Forelimb muscle (tissue), 1 donor: ENCODE results near the gene ARF6. TPM values are rescaled to one million over a fixed set of nuclear protein-coding genes. Genes with fewer than 3 reads are reported as not detected.
"Not testable (repeated sequence)": the region's sequence is repeated elsewhere in the genome, so short reads cannot be mapped to it uniquely, and the experiment has no call there.

Experiments
- DNase-seq: peaks from one replicate; pipeline ENCODE4 v3.0.0-alpha.2; 2013; ENCODE audit warnings: low read depth
- polyA plus RNA-seq: library from polyadenylated mRNA; unstranded; fragments of 120-200 nt; gene quantifications from one replicate; pipeline ENCODE4 v1.2.1, GENCODE V29; 2013; ENCODE audit not compliant: insufficient read length

Gene ARF6
- polyA plus RNA-seq, 1 donor = 29.1 TPM

DNA sequence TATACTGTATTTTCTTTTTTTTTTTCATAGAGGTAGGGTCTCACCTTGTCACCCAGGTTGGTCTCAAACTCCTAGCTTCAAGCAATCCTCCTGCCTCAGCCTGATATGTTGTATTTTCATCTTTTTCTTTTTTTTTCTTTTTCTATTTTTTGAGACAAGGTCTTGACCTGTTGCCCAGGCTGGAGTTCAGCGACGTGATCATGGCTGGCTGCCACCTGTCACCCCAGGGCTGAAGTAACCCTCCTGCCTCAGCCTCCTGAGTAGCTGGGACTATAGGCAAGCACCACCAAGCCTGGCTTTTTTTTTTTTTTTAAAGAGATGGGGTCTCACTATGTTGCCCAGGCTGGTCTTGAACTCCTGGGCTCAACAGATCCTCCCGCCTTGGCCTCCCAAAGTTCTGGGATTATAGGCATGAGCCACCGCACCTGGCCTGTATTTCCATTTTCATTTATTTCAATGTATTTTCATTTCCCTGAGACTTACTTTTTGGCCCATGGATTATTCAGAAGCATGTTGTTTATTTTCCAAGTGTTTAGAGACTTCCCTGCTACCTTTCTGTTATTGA lies 16.2 kb upstream of the ARF6 start:
- no peak for DNase-seq

DNA sequence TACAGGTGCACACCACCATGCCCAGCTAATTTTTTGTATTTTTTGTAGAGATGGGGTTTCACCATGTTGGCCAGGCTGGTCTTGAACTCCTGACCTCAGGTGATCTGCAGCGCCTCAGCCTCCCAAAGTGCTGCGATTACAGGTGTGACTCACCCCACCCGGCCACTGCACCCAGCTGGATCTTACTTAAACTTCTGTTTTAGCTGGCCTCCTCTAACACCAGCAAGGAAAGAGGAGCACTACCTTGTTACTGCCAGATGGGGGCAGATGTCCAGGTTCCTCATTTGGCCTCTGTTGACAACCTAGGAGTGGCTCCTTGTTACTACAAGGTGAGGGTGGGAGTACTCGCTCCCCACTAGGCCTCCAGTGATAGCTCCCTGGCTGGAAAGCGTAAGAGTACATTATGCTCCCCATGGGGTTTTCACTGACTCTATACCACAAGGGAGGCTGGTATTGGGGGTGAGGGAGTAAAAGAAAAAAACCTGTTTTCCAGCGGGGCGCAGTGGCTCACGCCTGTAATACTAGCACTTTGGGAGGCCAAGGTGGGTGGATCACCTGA lies 13.2 kb upstream of the ARF6 start:
- no peak for DNase-seq

DNA sequence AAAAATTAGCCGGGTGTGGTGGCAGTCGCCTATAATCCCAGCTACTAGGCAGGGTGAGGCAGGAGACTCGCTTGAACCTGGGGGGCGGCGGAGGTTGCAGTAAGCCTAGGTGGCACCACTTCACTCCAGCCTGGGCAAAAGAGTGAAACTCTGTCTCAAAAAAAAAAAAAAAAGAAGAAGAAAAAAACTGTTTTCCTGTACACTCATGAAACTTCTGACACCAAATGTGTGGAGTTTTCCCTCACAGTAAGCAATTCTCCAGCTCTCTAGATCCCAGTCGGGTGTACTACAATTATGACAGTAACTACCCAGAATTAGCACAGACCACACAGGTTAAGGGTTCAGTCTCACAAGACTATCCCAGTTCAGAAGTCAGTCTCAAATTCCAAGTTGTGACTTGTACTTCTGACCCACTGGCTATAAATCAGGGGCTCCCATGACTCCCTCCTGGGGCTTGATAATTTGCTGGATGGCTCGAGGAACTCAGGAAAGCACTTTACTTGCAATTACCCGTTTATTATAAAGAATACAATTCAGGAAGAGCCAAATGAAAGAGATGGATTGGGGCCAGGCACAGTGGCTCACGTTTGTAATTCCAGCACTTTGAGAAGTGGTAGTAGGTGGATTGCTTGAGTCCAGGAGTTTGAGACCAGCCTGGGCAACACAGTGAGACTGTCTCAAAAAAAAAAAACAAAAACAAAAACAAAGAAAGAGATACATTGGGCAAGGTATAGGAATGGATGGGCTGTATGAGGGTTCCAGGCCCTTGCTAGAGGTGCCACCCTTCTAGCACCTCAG lies 12.4 kb upstream of the ARF6 start:
- DNase-seq = no peak

DNA sequence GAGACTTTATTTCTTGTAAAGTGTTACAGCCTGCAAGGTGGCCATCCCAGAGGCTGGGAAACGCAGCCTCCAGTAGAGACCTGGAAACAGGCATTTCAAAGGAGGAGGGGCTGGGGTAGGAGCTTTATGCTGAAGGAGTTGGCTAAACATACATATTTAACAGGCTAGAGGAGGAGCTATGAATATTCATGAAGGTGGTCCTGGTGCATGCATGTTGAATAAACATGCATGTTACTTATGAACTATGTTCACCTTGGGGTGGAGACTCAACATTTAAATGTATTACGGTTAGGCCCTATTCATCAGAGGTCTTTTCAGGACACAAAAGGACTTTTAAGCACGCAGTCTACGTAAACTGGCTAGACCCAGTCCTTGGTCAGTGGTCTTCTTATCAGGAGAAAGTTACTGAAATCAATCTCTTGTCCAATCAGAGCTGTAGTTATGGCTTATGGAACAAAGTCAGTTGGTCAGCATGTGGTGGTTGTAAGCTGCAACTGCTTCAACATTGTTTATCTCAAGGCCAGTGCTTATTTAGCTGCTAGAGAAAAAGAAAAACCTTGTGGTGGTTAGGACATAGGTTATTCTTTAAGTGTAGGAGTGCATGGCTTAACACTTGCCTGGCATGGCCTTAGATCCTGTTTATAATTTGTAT lies 11.4 kb upstream of the ARF6 start:
- no peak for DNase-seq

DNA sequence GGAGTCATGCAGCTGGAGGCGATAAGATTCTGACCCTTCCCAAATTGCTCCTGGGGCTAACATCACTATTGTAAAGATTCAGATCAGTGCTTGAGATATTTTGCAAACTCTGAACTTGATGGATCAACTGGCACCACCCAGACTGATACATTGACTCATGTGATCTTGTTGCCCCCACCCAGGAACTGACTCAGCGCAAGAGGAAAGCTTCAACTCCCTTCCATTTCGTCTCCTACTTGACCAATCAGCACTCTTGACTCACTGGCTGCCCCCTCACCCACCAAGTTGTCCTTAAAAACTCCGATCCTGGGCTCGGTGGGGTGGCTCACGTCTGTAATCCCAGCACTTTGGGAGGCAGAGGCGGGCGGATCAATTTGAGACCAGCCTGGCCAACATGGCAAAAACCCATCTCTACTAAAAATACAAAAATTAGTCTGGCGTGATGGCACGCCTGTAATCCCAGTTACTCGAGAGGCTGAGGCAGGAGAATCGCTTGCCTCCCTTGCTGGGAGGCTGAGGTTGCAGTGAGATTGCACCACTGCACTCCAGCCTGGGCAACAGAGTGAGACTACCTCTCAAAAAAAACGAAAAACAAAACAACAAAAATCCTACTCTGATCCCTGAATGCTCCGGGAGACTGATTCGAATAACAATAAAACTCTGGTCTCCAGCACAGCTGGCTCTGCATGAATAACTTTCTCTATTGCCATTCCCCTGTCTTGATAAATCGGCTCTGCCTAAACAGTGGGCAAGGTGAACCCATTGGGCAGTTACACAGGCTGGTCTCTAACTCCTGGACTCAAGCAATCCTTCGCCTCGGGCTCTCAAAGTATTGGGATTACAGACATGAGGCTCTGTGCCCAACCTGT lies 9.8 kb upstream of the ARF6 start:
- DNase-seq = no peak

DNA sequence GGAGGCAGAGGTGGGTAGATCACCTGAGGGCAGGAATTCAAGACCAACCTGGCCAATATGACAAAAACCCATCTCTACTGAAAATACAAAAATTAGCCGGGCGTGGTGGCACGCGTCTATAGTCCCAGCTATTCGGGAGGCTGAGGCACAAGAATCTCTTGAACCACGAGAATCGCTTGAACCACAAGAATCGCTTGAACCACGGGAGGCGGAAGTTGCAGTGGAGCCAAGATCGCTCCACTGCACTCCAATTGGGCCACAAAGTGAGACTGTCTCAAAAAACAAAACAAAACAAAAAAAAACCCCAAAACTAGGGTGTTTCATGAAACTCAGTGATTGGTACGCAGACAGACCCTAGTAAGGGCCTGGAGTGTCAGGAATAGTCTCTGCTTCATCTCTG lies 6.4 kb upstream of the ARF6 start:
- no peak for DNase-seq

DNA sequence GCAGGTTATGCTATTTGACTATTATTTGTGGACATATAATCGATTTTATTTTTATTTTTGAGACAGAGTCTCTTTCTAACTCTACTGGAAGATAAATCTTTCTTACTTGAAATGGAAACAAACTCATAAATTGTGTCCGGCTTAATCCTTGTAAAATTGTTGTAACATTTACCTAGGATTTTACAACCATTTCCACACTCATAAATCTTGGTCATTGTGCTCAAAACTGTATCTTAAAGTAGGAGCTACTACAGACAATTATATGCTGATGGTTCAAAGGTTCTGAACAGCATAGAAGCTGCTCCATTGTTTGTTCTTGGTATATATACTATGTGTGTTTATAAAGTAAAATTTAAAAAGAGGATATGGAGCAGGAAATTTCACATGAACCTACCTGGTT lies 4.6 kb upstream of the ARF6 start:
- DNase-seq = no peak

DNA sequence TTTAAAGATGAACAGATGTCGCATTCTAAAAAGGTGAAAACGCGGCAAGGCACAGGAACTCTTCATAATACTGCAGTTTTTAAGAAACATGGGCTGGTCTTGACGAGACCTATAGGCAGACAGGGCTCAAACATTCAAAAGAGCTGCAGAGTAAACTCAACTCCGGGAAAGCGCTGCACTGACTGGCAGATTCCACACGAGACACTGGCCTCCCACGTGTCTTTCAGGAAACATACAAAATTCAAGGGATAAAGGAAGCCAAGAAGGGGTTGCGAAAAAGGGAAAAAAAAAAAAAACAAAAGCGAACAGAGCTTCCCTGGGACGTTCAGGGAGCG lies 614 bp upstream of the ARF6 start:
- DNase-seq = peak; percentile 76

DNA sequence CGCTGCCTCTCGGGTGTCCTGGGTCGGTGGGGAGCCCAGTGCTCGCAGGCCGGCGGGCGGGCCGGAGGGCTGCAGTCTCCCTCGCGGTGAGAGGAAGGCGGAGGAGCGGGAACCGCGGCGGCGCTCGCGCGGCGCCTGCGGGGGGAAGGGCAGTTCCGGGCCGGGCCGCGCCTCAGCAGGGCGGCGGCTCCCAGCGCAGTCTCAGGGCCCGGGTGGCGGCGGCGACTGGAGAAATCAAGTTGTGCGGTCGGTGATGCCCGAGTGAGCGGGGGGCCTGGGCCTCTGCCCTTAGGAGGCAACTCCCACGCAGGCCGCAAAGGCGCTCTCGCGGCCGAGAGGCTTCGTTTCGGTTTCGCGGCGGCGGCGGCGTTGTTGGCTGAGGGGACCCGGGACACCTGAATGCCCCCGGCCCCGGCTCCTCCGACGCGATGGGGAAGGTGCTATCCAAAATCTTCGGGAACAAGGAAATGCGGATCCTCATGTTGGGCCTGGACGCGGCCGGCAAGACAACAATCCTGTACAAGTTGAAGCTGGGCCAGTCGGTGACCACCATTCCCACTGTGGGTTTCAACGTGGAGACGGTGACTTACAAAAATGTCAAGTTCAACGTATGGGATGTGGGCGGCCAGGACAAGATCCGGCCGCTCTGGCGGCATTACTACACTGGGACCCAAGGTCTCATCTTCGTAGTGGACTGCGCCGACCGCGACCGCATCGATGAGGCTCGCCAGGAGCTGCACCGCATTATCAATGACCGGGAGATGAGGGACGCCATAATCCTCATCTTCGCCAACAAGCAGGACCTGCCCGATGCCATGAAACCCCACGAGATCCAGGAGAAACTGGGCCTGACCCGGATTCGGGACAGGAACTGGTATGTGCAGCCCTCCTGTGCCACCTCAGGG lies 679 bp downstream of the ARF6 start:
- no peak for DNase-seq

DNA sequence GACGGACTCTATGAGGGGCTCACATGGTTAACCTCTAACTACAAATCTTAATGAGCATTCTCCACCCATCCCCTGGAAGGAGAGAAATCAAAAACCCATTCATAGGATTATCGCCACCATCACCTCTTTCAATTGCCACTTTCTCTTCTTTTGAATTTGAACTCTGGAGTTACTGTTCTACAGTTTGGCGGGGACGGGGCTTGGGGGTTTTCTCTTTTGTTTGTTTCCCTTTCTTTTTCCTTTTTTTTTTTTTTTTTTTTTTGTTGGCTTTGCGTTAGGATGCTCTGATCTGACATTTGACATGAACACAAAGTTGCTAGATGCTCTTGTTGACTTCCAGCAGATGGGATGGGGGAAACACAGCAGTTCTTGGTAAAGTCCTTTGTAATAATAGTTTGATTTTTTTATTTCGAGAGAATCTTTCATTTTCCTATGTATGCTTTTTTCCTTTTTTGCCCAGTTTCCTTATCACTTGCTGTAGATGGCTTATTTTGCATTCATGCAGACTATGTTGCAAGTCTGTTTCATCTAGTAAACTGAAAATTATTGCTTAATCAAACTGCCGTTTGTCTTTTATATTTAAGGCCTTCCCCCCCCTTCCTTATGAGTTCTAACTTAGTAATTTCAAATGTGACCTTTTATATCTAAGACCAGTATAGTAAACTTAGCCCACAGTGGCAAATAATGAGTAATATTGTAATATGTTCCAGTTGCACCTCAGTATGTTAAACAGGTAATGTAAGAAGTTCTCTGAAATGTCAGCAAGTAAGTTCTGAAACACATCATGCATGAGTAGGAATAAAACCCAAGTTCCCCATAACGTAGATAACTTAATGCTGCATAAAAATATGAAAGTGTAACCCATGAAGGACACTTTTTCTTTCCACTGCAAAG lies 1.6 kb downstream of the ARF6 start:
- DNase-seq = not testable (repeated sequence)

DNA sequence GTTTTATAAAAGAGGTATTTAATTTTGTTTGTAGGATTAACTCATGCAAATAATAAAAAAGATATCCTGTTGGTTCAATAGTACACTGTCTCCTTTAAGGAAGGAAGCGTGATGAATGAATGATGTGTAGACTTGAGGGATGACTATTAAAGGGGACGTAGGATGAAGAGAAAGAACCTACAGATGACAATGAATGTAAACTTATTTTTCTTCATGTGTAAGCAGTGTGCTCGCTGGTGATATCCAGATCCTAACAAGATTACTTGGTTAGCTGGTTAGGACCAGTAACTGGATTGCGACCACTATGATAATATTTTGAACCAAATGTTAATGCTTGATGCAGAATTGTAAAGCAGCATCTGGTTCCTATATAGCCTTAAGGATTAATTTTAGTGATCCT lies 2.6 kb downstream of the ARF6 start:
- DNase-seq = no peak

DNA sequence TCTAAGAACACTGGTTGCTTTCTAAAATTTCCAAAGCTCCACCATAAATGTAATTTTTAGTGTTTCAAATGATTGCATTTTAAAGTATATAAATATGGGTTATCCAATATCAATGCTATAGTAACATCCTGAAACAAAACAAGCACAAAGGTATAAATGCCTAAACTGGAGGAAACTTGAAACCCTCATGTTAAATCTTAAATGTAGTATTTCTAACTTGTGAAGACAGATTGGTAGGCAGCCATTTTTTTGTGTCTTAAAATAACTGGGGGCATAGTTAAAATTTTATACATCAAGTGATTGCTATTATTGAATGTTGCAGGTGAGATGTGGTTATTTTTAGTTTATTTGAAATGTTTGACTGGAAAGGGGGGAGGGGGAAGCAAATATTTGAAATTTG lies 3.4 kb downstream of the ARF6 start:
- DNase-seq = not testable (repeated sequence)

DNA sequence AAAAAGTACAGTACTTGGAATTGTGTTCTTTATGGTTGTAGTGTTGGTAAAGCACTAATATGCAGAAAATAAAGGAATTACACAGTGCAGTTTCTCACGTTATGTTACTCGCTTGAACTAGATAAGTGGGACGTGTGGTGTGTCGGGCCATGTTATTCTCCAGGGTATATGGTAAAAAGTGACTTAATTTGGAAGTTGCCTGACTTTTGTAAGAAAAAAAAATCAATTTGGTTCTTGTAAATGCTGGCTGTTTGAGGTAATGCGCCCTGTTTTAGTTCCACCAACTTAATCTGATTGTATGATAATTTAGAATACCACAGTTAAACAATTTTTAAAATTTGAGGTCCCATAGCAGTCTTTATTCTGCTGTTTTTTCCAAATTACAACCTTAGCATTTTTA lies 4.1 kb downstream of the ARF6 start:
- no peak for DNase-seq

DNA sequence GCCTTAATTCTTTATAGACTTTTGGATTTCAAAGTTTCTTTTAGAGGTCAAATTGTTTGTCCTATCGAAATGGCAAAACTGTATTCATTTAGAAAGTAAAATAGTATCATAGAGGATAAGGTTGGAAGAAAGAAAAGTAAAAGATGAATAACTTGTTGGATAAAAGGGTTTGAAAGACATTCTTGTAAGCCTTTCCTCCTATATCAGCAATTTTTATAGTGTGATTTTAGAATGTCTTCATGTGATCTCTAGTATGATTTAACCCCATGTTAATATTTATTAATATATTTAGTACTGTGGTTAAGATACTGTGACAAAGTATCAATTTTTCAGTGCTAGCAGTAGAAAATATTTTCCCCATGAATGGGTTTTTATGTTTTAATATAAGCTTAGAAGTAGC lies 4.5 kb downstream of the ARF6 start:
- no peak for DNase-seq

DNA sequence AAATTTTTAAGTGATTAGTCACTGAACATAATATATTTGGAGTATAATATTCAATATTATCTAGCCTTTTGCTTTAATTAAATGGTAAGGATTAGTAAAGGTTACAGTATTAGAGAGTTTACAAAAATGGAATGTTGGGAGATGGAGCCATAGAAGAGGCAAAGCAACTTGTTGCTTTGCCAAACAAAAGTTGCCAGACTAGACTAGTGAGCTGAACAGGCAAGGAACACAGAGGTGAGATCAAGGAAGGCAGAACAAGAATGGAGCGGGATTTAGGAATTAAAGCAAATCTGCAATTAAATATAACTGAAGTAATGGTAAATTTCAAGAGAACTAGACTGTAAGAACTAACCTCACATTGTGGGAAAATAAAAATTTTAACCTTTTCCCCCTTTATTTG lies 5.1 kb downstream of the ARF6 start:
- no peak for DNase-seq

DNA sequence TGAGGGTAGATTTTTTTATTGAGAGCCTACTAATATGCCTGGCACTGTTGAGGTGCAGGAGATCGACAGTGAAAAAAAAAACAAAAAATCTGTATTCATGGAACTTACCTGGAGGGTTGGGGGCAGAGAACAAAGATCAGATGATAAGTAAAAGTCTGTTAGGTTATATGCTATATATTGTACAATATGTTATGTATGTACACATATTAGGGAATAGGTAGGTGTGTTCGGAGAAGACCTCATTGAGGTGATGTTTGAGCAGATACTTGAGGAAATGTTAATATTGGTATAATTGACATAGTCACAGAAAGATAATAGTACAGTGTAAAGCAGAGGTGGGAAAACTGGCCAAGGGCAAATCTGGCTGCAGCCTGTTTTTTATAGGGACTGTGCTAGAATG lies 5.6 kb downstream of the ARF6 start:
- DNase-seq = no peak

DNA sequence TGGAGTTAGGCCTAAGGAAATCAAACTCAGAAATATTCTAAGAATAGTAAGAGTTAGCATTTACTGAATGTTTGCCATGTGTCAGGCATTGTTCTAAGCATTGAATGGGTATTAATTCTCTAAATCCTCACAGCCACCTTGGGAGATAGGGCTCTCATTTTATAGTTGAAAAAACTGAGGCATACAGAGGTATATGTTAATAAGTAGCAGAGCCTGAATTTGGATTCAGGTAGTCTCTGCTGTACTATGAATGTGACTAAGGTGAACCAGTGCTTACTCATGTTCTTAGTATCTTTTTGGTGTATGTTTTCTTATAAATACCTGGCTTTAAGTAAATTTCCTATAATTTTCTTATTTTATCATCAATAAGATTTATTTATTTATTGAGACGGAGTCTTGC lies 8.1 kb downstream of the ARF6 start:
- DNase-seq = no peak

DNA sequence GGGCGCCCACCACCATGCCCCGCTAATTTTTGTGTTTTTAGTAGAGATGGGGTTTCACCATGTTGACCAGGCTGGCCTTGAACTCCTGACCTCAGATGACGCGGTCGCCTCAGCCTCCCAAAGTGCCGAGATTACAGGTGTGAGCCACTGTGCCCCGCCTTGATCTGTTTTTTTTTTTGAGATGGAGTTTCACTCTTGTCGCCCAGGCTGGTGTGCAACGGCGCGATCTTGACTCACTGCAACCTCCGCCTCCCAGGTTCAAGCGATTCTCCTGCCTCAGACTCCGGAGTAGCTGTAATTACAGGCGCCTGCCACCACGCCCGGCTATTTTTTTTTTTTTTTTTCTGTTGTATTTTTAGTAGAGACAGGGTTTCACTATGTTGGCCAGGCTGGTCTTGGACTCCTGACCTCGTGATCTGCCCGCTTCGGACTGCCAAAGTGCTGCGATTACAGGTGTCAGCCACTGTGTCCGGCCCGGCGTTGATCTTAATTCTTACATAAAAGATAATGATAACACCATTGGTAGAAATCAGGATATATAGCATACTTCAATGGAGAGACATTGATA lies 9.9 kb downstream of the ARF6 start:
- not testable (repeated sequence) for DNase-seq

DNA sequence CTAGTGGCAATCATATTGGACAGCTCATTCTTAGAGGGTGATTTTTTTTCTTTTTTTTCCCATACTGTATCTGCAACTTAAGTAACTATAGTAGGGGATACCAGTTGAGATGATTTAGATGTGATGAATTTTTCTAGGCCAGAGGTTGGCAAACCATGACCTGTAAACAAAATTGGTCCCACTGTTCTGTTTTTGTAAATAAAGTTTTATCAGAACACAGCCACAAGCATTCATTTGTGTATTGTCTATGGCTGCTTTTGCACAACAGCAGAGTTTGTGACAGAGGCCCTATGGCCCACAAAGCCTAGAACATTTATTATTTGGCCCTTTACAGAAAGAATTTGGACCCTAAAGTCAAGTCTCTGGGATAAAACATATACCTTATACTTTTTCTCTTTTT lies 11.4 kb downstream of the ARF6 start:
- DNase-seq = no peak

DNA sequence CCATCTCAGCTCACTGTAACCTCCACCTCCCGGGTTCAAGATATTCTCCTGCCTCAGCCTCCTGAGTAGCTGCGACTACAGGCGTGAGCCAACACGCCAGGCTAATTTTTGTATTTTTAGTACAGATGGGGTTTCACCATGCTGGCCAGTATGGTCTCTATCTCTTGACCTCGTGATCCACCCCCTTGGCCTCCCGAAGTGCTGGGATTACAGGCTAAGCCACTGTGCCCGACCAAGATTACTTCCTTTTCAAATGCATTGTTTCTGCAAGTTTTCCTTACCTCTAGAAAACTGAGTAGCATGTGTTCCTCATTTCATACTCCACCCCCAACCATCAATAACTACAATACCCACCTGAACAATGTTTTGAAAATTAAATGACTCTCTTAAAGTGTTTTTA lies 13.1 kb downstream of the ARF6 start:
- no peak for DNase-seq
